KMS-11 (cell line): ENCODE results near the gene SPAG9.

Source experiments
- H2AFZ ChIP-seq: fragments of 200-600 bp; sonication (generic); 2 replicates; pipeline ENCODE4 v1.6.1; 2016; ENCODE audit warnings: antibody characterized with exemption, mixed run types, low read depth
- H3K27ac ChIP-seq: fragments of 200-600 bp; sonication (generic); 2 replicates; pipeline ENCODE4 v1.6.1; 2016; ENCODE audit warnings: mild to moderate bottlenecking, mixed run types
- H3K27me3 ChIP-seq: fragments of 200-600 bp; sonication (generic); 2 replicates; pipeline ENCODE4 v1.6.1; 2017; ENCODE audit warnings: mild to moderate bottlenecking, low read depth, mixed run types, moderate library complexity; ENCODE audit not compliant: insufficient read depth
- H3K36me3 ChIP-seq: fragments of 200-600 bp; sonication (generic); 2 replicates; pipeline ENCODE4 v1.6.1; 2017; ENCODE audit warnings: mild to moderate bottlenecking, mixed run types; ENCODE audit not compliant: insufficient read depth
- H3K4me1 ChIP-seq: fragments of 200-600 bp; sonication (generic); 2 replicates; pipeline ENCODE4 v1.6.1; 2016; ENCODE audit warnings: mild to moderate bottlenecking, low read depth, mixed run types; ENCODE audit not compliant: poor library complexity, severe bottlenecking
- H3K4me2 ChIP-seq: fragments of 200-600 bp; sonication (generic); 2 replicates; pipeline ENCODE4 v1.7.0; 2016; ENCODE audit warnings: mild to moderate bottlenecking, mixed run types
- H3K4me3 ChIP-seq: fragments of 200-600 bp; sonication (generic); IDR thresholded peaks from 2 replicates; pipeline ENCODE4 v1.6.1; 2017; ENCODE audit warnings: low read depth, low read length, mixed read lengths; ENCODE audit not compliant: insufficient read depth
- H3K79me2 ChIP-seq: fragments of 200-600 bp; sonication (generic); 2 replicates; pipeline ENCODE4 v1.6.1; 2016; ENCODE audit warnings: low read depth, mixed run types; ENCODE audit not compliant: insufficient read depth
- H3K9ac ChIP-seq: fragments of 200-600 bp; sonication (generic); 2 replicates; pipeline ENCODE4 v1.6.1; 2016; ENCODE audit warnings: mild to moderate bottlenecking, mixed run types
- H4K20me1 ChIP-seq: fragments of 200-600 bp; sonication (generic); 2 replicates; pipeline ENCODE4 v1.6.1; 2016; ENCODE audit warnings: mild to moderate bottlenecking, mixed run types; ENCODE audit not compliant: insufficient read depth
- CTCF ChIP-seq: fragments of 200-600 bp; sonication (generic); conservative IDR thresholded peaks from 2 replicates; pipeline ENCODE4 v1.6.1; 2017; ENCODE audit warnings: low read depth, mild to moderate bottlenecking, antibody characterized with exemption, low read length, moderate library complexity, mixed read lengths

The SPAG9 gene

GRCh38 chr17:51052235-51052634 is 68.4 kb downstream of the SPAG9 start:
- H3K4me3 ChIP-seq = no peak overlapping the region
- TF ChIP-seq CTCF = no peak
- no peaks in the 10 kb centered on the region for H3K27me3 ChIP-seq
- H3K4me2 ChIP-seq = no peak overlapping the region
- H3K27ac ChIP-seq = no peak overlapping the region
- no peak overlapping the region for H3K9ac ChIP-seq
- H4K20me1 ChIP-seq = no peaks in the 10 kb centered on the region
- H2AFZ ChIP-seq = no peak overlapping the region
- H3K79me2 ChIP-seq = no peaks in the 10 kb centered on the region
- H3K4me1 ChIP-seq = peaks cover 24% of the 10 kb centered on the region
- H3K36me3 ChIP-seq = no peaks in the 10 kb centered on the region

GRCh38 chr17:51050291-51051033 is 70.2 kb downstream of the SPAG9 start:
- H3K27me3 ChIP-seq = no peaks in the 10 kb centered on the region
- H3K9ac ChIP-seq = no peak overlapping the region
- H3K79me2 ChIP-seq = no peaks in the 10 kb centered on the region
- H3K4me3 ChIP-seq = no peak overlapping the region
- no peak overlapping the region for H3K27ac ChIP-seq
- no peaks in the 10 kb centered on the region for H4K20me1 ChIP-seq
- no peaks in the 10 kb centered on the region for H3K36me3 ChIP-seq
- H2AFZ ChIP-seq = no peak overlapping the region
- peaks cover 24% of the 10 kb centered on the region for H3K4me1 ChIP-seq
- no peak for TF ChIP-seq CTCF
- H3K4me2 ChIP-seq = no peak overlapping the region

- Histone ChIP-seq H3K79me2 (no peaks in the 10 kb centered on the region), H3K36me3 (no peaks in the 10 kb centered on the region), H3K4me1 (peaks cover 30% of the 10 kb centered on the region), H3K9ac (no peak overlapping the region), H3K4me2 (no peak overlapping the region), H2AFZ (no peak overlapping the region), H3K27me3 (no peaks in the 10 kb centered on the region), H3K27ac (no peak overlapping the region), H4K20me1 (no peaks in the 10 kb centered on the region), H3K4me3 (no peak overlapping the region)
- no peak for TF ChIP-seq CTCF
These were observed 73.9 kb downstream of the SPAG9 start for GRCh38 chr17:51046514-51047384.

DNA sequence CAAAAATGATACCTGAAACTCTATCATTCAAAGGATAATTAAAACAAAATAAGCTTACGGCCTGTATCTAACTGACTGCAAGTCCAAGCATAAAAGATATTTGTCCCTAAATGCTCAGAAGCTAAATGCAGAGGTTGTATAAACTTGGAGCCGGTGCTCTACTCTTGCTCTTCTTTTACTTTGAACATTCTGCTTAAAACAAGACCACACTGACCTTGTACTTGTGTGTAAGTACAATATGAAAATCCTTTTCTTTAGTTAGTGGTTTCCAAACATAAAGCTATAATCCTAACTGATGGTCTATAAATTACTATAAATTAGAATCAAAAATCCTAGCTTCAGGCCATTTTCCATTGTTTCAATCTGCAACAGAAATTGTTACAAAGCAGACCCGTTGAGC is 74.6 kb downstream of the SPAG9 start:
- Histone ChIP-seq H2AFZ (no peak overlapping the region), H3K4me2 (no peak overlapping the region; the same call in 1 of the 2 replicates), H3K27ac (no peak overlapping the region; the same call in 1 of the 2 replicates), H3K9ac (no peak overlapping the region), H3K4me3 (no peak overlapping the region), H4K20me1 (no peaks in the 10 kb centered on the region), H3K79me2 (no peaks in the 10 kb centered on the region), H3K4me1 (peaks cover 30% of the 10 kb centered on the region), H3K36me3 (no peaks in the 10 kb centered on the region), H3K27me3 (no peaks in the 10 kb centered on the region)
- no peak for TF ChIP-seq CTCF
